Stimulated activated naive CD4-positive, alpha-beta T cell (primary cell): ENCODE data around the gene APEH.

Source experiments
- DNase-seq, 6 experiments: peaks; one replicate each; lab custom pipeline; 2025; lab: John Stamatoyannopoulos, UW

APEH gene

GRCh38 chr3:49673715-49674496 is at the start of gene APEH:
APEH (plus strand) TSS chr3:49674351; CDS start chr3:49674402, 51 bp downstream.
- no peak for DNase-seq

GRCh38 chr3:49625071-49625470 is 49.1 kb upstream of the APEH start:
- no peak for DNase-seq

GRCh38 chr3:49626101-49626581 is 48.0 kb upstream of the APEH start:
- no peak for DNase-seq

- DNase-seq: no peak
Observed at GRCh38 chr3:49626796-49627195, 47.4 kb upstream of the APEH start.

- DNase-seq: no peak
Observed at GRCh38 chr3:49627634-49628033, 46.5 kb upstream of the APEH start.

- no peak for DNase-seq
Observed at GRCh38 chr3:49628249-49628648, 45.9 kb upstream of the APEH start.

- DNase-seq: no peak
Observed at GRCh38 chr3:49629451-49629850, 44.7 kb upstream of the APEH start.

GRCh38 chr3:49629866-49630265 is 44.3 kb upstream of the APEH start:
- DNase-seq: no peak

GRCh38 chr3:49630784-49631183 is 43.4 kb upstream of the APEH start:
- DNase-seq: no peak

- no peak for DNase-seq
Observed at GRCh38 chr3:49634736-49635135, 39.4 kb upstream of the APEH start.

GRCh38 chr3:49636883-49637609 is 37.1 kb upstream of the APEH start:
- DNase-seq: no peak

- DNase-seq: no peak
Observed at GRCh38 chr3:49638445-49638844, 35.7 kb upstream of the APEH start.

GRCh38 chr3:49639551-49639950 is 34.6 kb upstream of the APEH start:
- no peak for DNase-seq

GRCh38 chr3:49641292-49641691 is 32.9 kb upstream of the APEH start:
- DNase-seq: no peak

GRCh38 chr3:49641921-49642707 is 32.0 kb upstream of the APEH start:
- DNase-seq: no peak

- DNase-seq: no peak
Observed at GRCh38 chr3:49642708-49643145, 31.4 kb upstream of the APEH start.

- DNase-seq: no peak
Observed at GRCh38 chr3:49644684-49645083, 29.5 kb upstream of the APEH start.

- DNase-seq: no peak
Observed at GRCh38 chr3:49646236-49646635, 27.9 kb upstream of the APEH start.

GRCh38 chr3:49647741-49648140 is 26.4 kb upstream of the APEH start:
- no peak for DNase-seq

GRCh38 chr3:49648354-49649019 is 25.7 kb upstream of the APEH start:
- DNase-seq: no peak

- no peak for DNase-seq
Observed at GRCh38 chr3:49649576-49649975, 24.6 kb upstream of the APEH start.

GRCh38 chr3:49650177-49650576 is 24.0 kb upstream of the APEH start:
- DNase-seq: no peak
